ENCODE measurements around the gene APOBEC4.

APOBEC4 gene

DNA sequence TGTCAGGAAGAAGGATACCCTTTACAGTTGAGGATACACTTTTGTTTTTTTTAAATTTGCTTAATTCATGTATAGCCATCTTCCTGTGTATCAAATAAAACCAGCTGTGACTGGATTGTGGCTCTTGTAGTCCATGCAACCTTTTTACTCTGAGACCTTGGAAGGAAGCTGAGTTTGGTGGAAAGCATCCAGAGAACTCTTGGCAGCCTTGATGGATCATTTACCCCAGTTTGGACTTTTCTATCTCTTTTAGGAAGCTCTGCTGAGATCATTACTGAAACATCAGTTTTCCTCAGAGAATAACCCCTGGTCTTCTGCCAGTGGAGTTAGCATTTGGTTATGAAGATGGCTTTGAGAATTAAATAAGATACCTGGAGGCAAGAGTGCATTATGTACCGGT, 21.2 kb upstream of the APOBEC4 start:
- no peak for DNase-seq

- no peak for DNase-seq
These were observed 20.6 kb upstream of the APOBEC4 start for GRCh38 chr1:183673605-183674323.

DNA sequence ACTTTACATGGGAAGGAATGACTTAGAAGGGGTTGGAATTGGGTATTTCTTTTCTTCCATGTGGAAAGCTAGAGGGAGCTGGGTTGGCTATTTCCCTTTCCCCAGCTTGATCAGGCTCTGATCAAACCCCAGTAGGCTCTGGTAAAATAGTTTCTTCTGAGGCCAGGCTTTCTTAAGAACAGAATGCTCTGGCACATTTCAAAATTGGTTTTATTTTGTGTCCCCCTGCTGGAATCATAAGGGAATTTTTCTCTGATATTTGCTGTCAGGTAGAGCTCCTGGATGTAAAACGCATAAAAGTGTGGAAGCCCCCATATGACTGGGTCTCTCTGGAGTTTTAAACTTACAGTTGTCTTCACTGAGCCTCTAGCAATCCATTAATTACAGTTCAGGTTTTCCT, 17.1 kb upstream of the APOBEC4 start:
- no peak for DNase-seq

- DNase-seq, result no peak
These were observed 3.2 kb upstream of the APOBEC4 start for GRCh38 chr1:183656355-183656754.

GRCh38 chr1:183655562-183656075, 2.5 kb upstream of the APOBEC4 start:
- peak; percentile 32 for DNase-seq

DNA sequence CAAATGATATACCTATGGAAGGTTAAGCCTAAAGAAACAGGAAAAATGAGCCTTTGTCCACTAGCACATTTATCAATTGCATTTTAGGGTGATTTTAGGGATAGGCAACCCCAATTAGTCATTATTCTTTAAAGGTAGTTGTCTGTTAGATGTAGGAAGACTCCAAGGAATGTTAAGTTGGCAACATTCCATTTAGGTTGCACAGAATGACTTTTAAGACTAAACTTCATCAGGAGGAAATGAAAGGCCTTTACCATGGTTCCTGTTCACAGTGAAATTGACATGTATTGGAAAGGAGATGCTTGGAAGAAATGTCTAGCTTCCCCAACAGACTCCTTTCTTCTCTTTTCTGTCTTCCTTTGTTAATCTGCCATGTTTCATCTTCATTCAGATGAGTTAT, 1.6 kb upstream of the APOBEC4 start:
- no peak for DNase-seq

GRCh38 chr1:183653876-183654451, 848 bp upstream of the APOBEC4 start:
- DNase-seq, result no peak

DNA sequence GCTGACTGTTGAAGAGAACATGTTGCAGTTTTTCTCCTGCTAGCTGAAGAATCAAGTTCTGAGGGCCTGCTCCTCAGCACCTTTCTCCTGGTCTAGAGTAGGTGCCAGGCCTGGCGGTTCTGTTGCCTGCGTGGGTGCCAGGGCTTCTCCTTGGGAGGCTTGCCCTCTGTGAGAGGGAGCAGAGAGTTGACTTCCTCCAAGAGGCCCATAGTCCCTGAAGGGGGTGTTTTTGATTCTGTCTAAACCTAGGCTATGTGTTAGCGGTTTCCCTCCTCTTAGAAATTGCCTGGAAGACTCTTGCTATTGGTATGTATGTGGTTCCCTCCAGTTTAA, 312 bp upstream of the APOBEC4 start:
- no peak for DNase-seq

DNA sequence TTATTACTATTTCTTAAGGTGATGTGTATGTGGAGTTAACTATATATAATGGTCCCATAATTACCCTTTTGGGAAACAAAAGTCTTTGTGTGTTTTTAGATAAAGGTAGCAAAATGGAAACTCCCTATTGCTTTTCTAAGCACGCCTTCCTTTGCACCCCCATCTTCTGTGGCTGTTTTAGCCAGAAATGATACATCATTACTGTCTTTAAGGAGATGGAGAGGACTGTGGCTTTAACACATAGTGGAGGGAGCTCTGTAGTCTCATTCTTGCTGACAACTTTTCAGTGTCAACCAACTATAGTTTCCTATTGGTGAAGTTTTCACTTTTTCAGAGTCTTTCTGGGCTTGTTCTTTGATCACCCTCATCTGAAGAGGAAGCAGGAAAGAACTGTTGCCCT, 1.0 kb downstream of the APOBEC4 start:
- DNase-seq, result no peak

DNA sequence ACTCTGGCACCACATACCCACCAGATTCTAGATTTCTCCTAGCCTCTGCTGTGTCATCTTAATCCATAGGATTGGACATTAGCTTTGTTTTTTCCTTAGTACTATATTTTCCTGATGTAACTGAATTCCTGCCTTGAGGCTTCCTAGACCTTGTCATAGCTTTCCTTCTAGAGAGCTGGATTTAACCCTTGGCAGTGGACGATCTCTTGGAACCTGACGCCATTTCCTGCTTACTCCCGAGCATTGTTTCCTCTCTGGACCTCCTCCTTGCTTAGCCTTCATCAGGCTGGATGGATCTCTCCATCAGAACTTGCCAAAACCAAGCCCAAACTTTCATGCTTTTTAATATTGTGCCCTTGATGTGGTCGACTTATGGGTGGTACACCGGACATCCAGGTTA, 1.5 kb downstream of the APOBEC4 start:
- DNase-seq, result no peak

DNA sequence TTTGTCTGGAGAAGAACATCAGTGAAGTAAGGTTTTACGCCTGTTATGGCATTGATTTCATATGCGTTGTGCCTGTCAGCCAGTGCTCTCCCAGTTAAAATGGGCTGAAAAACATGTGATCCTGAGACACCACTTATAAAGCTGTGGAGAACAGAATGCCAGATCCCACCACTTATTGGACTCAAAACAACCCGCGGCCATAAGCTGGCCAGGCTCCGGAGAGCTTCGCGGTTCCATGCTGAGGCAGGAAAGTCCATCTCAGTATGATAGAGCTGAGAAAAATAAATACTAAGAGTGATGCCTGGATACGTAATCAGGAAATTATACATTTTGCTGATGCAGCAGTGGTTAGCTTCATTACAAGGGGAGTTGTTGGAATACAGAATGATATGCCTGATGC, 5.1 kb downstream of the APOBEC4 start:
- no peak for DNase-seq

DNA sequence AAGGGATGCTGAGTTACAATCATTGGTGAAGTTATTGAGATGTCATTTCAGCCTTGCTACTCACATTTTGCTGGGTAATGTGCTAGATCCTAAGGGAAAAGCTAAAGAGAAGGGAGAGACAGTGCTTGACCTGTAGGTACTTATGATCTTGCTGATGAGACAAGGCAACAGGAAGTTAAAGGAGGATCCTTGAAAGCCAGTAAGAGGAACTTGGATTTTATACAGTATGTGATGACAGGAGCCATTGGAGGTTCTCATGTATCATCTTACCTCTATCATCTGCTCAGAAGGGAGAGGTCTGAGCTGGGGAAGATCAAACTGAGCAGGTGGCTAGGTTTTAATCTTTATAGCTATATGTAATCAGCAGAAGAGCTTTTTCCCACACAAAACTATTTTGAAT, 6.3 kb downstream of the APOBEC4 start:
- DNase-seq, result no peak

- no peak for DNase-seq
These were observed 7.6 kb downstream of the APOBEC4 start for GRCh38 chr1:183645531-183645930.

- DNase-seq, result no peak
These were observed 10.9 kb downstream of the APOBEC4 start for GRCh38 chr1:183642166-183642565.

GRCh38 chr1:183640193-183640592, 12.9 kb downstream of the APOBEC4 start:
- DNase-seq, result no peak

- DNase-seq, result no peak
These were observed 14.3 kb downstream of the APOBEC4 start for GRCh38 chr1:183638649-183639387.

DNA sequence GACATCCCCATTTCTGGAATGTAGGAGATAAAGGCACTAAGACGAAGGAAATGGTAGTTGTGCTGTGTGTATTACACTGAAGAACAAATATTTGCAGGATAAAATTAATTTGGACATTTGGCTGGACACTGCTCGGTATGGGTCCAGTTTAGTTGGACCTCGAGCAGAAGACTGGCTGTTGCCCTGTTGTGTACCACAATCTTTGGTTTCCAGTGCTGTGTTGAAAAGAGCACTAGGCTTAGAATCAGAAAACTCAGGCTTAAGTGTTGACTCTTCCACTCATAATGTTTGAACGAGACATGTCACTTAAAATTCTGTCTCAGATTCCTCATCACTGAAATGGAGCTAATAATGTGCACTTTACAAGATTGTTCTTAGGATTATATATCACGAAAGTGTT, 16.3 kb downstream of the APOBEC4 start:
- DNase-seq, result no peak

GRCh38 chr1:183636334-183636682, 16.8 kb downstream of the APOBEC4 start:
- DNase-seq, result no peak

- peak; percentile 97 for DNase-seq
These were observed 17.3 kb downstream of the APOBEC4 start, which contains the start of gene ARPC5 for GRCh38 chr1:183635606-183636333. Gene ARPC5, minus strand, starts transcription at chr1:183635783. Its CDS starts 124 bp downstream, at chr1:183635659.

DNA sequence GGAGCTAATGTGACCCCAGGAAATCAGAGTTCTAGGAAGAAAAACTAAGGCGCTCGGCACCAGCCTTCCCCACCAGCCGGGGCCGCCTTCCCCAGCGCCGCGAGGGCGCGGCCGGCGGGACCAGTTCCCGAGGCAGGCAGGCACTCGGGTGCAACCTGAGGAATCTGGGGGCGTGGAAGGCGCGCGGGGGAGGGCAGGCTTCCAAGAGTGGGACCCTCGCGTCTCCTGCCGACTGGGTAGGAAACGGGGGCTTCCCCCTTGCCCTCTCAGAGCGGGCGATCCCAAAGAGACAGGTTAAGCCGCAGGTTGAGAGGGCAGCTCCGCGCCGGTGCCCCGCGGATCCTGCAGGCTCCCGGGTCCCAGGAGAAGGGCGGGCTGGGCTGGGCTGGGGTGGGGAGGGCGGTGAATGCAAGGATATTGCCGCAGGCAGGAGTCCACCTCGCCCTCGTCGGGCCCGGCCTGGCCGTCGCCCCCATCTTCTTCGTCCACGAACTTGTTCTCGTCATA, 18.0 kb downstream of the APOBEC4 start:
- DNase-seq, result no peak

GRCh38 chr1:183634429-183635065, 18.6 kb downstream of the APOBEC4 start:
- no peak for DNase-seq

- no peak for DNase-seq
These were observed 19.3 kb downstream of the APOBEC4 start for GRCh38 chr1:183633676-183634343.

Measured in NCI-H748 treated with DMSO at 0.1 percent for 48 hours (cell line).